MV-4-11 (cell line): ENCODE results near the gene AGT.
A peak's percentile ranks its signal among the peaks of the same experiment; 100 is the strongest.
"Not testable (repeated sequence)": the region's sequence is repeated elsewhere in the genome, so short reads cannot be mapped to it uniquely, and the experiment has no call there.

Source experiments
- DNase-seq: peaks from one replicate; lab custom pipeline; 2025; lab: John Stamatoyannopoulos, UW

AGT gene

GRCh38 chr1:230691615-230692014 lies 22.3 kb downstream of the AGT start:
- DNase-seq, result no peak

- DNase-seq, result no peak
Measured at GRCh38 chr1:230690101-230690500, 23.8 kb downstream of the AGT start.

GRCh38 chr1:230686747-230687146 lies 27.2 kb downstream of the AGT start:
- no peak for DNase-seq

GRCh38 chr1:230684998-230685397 lies 28.9 kb downstream of the AGT start:
- DNase-seq, result no peak

GRCh38 chr1:230684146-230684545 lies 29.8 kb downstream of the AGT start:
- DNase-seq, result no peak

GRCh38 chr1:230682882-230683610 lies 30.9 kb downstream of the AGT start:
- DNase-seq, result no peak

- no peak for DNase-seq
Measured at GRCh38 chr1:230682274-230682673, 31.6 kb downstream of the AGT start.

GRCh38 chr1:230681599-230681998 lies 32.3 kb downstream of the AGT start:
- peak; percentile 54 for DNase-seq

- no peak for DNase-seq
Measured at GRCh38 chr1:230680300-230681025, 33.5 kb downstream of the AGT start.

- no peak for DNase-seq
Measured at GRCh38 chr1:230679825-230680224, 34.1 kb downstream of the AGT start.

GRCh38 chr1:230679192-230679591 lies 34.7 kb downstream of the AGT start:
- DNase-seq, result no peak

GRCh38 chr1:230677200-230677599 lies 36.7 kb downstream of the AGT start:
- no peak for DNase-seq

GRCh38 chr1:230674581-230674980 lies 39.3 kb downstream of the AGT start:
- DNase-seq, result no peak

- DNase-seq, result no peak
Measured at GRCh38 chr1:230669543-230669942, 44.4 kb downstream of the AGT start.

- DNase-seq, result no peak
Measured at GRCh38 chr1:230668227-230668626, 45.7 kb downstream of the AGT start.

- DNase-seq, result peak; percentile 10
Measured at GRCh38 chr1:230661976-230662375, 51.9 kb downstream of the AGT start.

- no peak for DNase-seq
Measured at GRCh38 chr1:230658691-230659090, 55.2 kb downstream of the AGT start.

- DNase-seq, result not testable (repeated sequence)
Measured at GRCh38 chr1:230658103-230658502, 55.8 kb downstream of the AGT start.

- DNase-seq, result not testable (repeated sequence)
Measured at GRCh38 chr1:230656719-230657118, 57.2 kb downstream of the AGT start.
